Adrenal gland (tissue), 12 donors: ENCODE data around the gene SERPINB6. TPM values are rescaled to one million over a fixed set of nuclear protein-coding genes. Genes with fewer than 3 reads are reported as not detected.

Source experiments
- DNase-seq, 7 donors: peaks; one replicate each; pipeline ENCODE4 v3.0.0-alpha.2; 2019 to 2020
- H3K27ac ChIP-seq, 5 donors: fragments of 200-600 bp; sonication (generic) in 4 of 5; 1 replicate in 3 of 5; 2 replicates in 2 of 5; pipeline versions ENCODE4 v1.5.1 to v1.8.0; 2016 to 2020; ENCODE audit warnings: mild to moderate bottlenecking in 1 of 5
- H3K27me3 ChIP-seq: fragments of 200-600 bp; 2 replicates; pipeline ENCODE4 v1.8.0; 2021
- H3K36me3 ChIP-seq, 2 donors: fragments of 200-600 bp; replicated peaks in 1 of 2; 1 replicate in 1 of 2; 2 replicates in 1 of 2; pipeline versions ENCODE4 v1.5.1 to v1.8.0; 2018 to 2022
- H3K4me1 ChIP-seq, 2 donors: fragments of 200-600 bp; replicated peaks in 1 of 2; 1 replicate in 1 of 2; 2 replicates in 1 of 2; pipeline versions ENCODE4 v1.5.1 to v1.8.0; 2018 to 2021
- H3K4me3 ChIP-seq, 4 donors: fragments of 200-600 bp; sonication (generic) in 3 of 4; one replicate each; pipeline ENCODE4 v1.5.1; 2016 to 2018
- H3K9me3 ChIP-seq, 3 donors: fragments of 200-600 bp; sonication (generic) in 1 of 3; replicated peaks in 1 of 3; 1 replicate in 2 of 3; 2 replicates in 1 of 3; pipeline versions ENCODE4 v1.5.1 to v1.8.0; 2016 to 2021
- POLR2A ChIP-seq, 2 donors: fragments of 450-650 bp; IDR thresholded peaks; one replicate each; pipeline ENCODE4 v1.6.1; 2017; ENCODE audit warnings: antibody characterized with exemption in 2 of 2, mild to moderate bottlenecking in 2 of 2, moderate library complexity in 1 of 2
- WGBS, 4 donors: extraction: QIAGEN DNeasy Blood & Tissue Kit in 2 of 4; methylation state at CpG; one replicate each; pipeline versions ENCODE4 v1.1.5 to v1.1.7; 2013 to 2017; 5-methylcytosine and 5-hydroxymethylcytosine counted together
- intact Hi-C, 2 donors: fragments of 100-400 bp; cut with DNase I; formaldehyde crosslinking; loops; one replicate each; pipeline versions ENCODE4 v1.14.1 to v1.15.0; 2022 to 2023
- polyA plus RNA-seq, 3 donors: library from polyadenylated mRNA; stranded (reverse); fragments of 200-250 nt in 2 of 3; fragments of 350-450 nt in 1 of 3; fragmentation: Illumina TruSeq in 1 of 3; extraction: RNeasy Lipid Tissue Mini Kit (QIAGEN cat#74804) in 1 of 3; gene quantifications; one replicate each; pipeline ENCODE4 v1.2.3, GENCODE V29; 2013 to 2014
- total RNA-seq, 9 donors: library from RNA; depleted of rRNA in 4 of 9; stranded (reverse); fragments of >200 nt in 4 of 9; fragments of 120-200 nt in 1 of 9; fragmentation: NEBNext Ultra II Directional in 1 of 9; extraction: Animal tissue kit (Norgen Biotek cat#: 25700) in 1 of 9; gene quantifications; one replicate each; pipeline versions ENCODE4 v1.1.0 to v1.2.4, GENCODE V29; 2013 to 2023
- TF ChIP-seq, protein P1 (sequence below), 6 experiments: fragments of 450-650 bp in 4 of 6; fragments of 200-600 bp in 2 of 6; sonication (generic) in 1 of 6; IDR thresholded peaks; 1 replicate in 5 of 6; 2 replicates in 1 of 6; pipeline versions ENCODE4 v1.5.1 to v1.8.0; 2016 to 2021; ENCODE audit warnings: antibody characterized with exemption in 6 of 6, mild to moderate bottlenecking in 2 of 6, moderate library complexity in 1 of 6
- donor health status: healthy with polysubstance abuse.
- donor health status: Bipolar disorder and iron deficiency.
- donor health status: DM: yes; HTN: yes; CAD: no.
- donor health status: DM: no; HTN: no; CAD: no.
- donor health status: DM: no; HTN: no; CAD: no.
- donor health status: DM: yes; HTN: yes; CAD: no.

SERPINB6 gene
- total and polyA plus RNA-seq, 12 donors: 132 to 332 (median 209) TPM

DNA sequence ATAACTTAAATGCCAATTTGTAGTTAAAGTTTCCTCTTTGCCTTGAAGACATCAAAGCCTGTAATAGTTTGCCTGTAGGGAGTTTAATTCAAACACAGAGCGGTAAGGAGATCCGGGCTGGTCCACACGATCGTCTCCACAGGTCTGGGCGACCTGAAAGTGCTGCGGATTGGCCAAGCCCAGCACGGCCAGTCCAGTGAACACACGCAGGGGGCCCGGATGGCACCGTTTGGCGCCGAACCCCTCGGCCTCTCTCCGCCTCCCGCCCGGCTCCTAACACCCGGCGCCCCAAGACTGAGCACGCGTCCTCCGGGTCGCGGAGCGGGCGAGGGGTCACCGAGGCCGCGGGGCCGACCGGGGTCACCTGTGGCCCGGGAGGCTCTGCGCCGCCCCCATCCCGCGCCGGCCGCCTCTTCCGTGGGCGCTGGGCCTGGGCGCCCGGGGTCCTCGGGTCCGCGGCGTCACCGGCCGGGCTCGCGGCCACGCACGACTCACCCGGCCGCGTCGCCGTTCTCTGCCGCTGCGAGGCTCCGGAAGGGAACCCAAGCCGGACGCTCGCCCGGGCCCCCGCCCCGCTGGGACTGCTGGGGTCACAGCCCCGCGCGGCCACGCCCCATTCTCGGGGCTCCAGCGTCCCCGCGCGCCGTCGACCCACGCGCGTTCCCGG, 481 bp downstream of the SERPINB6 start:
- WGBS, 4 donors: 0 to 2% (median 0%) methylated on average over 6 to 80 of the region's 80 CpGs
- Histone ChIP-seq H3K4me3 (peak overlapping the region; percentile 38 to 84 (median 58)), H3K4me1 (peaks cover 9 to 40% of the 10 kb centered on the region in 2 donors), H3K36me3 (no peaks in the 10 kb centered on the region), H3K27ac (peak overlapping the region; percentile 90 to 99 (median 96)), H3K27me3 (no peaks in the 10 kb centered on the region), H3K9me3 (no peaks in the 10 kb centered on the region)
- intact Hi-C loops: no loop called here
- peak; percentile 76 to 87 (median 83) for DNase-seq
- peak; percentile 58 to 63 for TF ChIP-seq POLR2A (IDR thresholded peaks at IDR 0.05)
- TF ChIP-seq, protein P1, sequence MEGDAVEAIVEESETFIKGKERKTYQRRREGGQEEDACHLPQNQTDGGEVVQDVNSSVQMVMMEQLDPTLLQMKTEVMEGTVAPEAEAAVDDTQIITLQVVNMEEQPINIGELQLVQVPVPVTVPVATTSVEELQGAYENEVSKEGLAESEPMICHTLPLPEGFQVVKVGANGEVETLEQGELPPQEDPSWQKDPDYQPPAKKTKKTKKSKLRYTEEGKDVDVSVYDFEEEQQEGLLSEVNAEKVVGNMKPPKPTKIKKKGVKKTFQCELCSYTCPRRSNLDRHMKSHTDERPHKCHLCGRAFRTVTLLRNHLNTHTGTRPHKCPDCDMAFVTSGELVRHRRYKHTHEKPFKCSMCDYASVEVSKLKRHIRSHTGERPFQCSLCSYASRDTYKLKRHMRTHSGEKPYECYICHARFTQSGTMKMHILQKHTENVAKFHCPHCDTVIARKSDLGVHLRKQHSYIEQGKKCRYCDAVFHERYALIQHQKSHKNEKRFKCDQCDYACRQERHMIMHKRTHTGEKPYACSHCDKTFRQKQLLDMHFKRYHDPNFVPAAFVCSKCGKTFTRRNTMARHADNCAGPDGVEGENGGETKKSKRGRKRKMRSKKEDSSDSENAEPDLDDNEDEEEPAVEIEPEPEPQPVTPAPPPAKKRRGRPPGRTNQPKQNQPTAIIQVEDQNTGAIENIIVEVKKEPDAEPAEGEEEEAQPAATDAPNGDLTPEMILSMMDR (IDR thresholded peaks at IDR 0.05): peak in 1 of 6 experiments; percentile 8

DNA sequence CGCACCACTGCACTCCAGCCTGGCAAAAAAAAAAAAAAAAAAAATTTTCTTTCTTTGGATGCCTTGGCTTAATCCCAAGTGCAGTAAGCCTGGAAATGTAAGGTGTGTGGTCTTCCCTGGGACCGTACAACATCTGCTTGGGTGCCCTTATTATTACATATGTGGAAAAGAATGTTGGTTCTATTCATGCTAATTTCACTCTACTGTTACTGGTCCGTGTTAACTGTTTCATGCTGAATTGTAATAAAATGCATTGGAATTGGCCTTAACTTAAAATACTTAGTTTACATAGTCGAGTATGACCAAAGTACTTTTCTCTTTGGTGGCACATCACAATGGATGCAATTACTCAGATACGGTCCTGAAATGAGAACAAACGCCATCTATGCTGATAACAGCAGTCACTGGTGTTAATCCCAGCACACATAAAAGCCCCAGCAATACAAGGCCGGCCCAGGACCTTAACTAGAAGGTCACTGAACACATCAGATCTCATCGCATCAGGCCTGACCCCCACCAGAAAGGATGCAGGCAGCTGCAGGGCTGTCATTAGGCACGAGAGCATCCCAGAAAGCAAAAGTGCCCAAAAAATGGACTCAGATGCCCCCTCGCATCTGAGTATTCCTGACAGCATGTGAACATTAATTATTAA, 1.2 kb downstream of the SERPINB6 start:
- intact Hi-C loops: no loop called here
- H3K9me3 ChIP-seq: no peaks in the 10 kb centered on the region
- TF ChIP-seq, protein P1 (IDR thresholded peaks at IDR 0.05): no peak
- no peak for TF ChIP-seq POLR2A (IDR thresholded peaks at IDR 0.05)
- 16 to 29% (median 18%) methylated on average over 10 of the region's 10 CpGs for whole genome bisulfite sequencing, 4 donors
- H3K4me1 ChIP-seq: peaks cover 9 to 40% of the 10 kb centered on the region in 2 donors
- no peaks in the 10 kb centered on the region for H3K27me3 ChIP-seq
- no peaks in the 10 kb centered on the region for H3K36me3 ChIP-seq
- H3K27ac ChIP-seq: peak overlapping the region; percentile 90 to 99 (median 96)
- peak overlapping the region in 3 of 4 donors; percentile 10 to 84 (median 66) for H3K4me3 ChIP-seq
- DNase-seq: peak in 5 of 7 donors; percentile 25 to 62 (median 36)

DNA sequence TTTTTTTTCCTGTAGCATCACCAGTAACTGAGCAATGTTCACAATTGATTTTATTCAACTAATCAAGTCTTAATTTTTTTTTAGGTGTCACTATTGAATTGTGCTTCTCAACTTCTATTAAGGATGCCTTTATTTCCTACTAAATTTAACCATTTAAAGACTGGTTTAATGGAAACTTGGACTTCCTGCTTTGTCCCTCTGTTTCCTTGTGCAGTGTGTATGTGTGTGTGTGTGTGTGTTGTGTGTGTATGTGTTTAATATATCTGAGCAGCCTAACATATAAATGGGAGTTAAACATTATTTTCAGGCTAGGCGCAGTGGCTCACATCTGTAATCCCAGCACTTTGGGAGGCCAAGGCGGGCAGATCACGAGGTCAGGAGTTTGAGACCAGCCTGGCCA, 1.8 kb downstream of the SERPINB6 start:
- WGBS, 4 donors: 71 to 97% (median 84%) methylated on average over 3 of the region's 3 CpGs
- DNase-seq: peak in 2 of 7 donors; percentile 3 to 31
- intact Hi-C loops: no loop called here
- TF ChIP-seq, protein P1 (IDR thresholded peaks at IDR 0.05): no peak
- TF ChIP-seq POLR2A (IDR thresholded peaks at IDR 0.05): no peak
- Histone ChIP-seq H3K9me3 (no peaks in the 10 kb centered on the region), H3K36me3 (no peaks in the 10 kb centered on the region), H3K27ac (peak overlapping the region in 3 of 5 donors; percentile 96 to 99 (median 98)), H3K4me1 (peaks cover 9 to 40% of the 10 kb centered on the region in 2 donors), H3K27me3 (no peaks in the 10 kb centered on the region), H3K4me3 (no peak overlapping the region)

DNA sequence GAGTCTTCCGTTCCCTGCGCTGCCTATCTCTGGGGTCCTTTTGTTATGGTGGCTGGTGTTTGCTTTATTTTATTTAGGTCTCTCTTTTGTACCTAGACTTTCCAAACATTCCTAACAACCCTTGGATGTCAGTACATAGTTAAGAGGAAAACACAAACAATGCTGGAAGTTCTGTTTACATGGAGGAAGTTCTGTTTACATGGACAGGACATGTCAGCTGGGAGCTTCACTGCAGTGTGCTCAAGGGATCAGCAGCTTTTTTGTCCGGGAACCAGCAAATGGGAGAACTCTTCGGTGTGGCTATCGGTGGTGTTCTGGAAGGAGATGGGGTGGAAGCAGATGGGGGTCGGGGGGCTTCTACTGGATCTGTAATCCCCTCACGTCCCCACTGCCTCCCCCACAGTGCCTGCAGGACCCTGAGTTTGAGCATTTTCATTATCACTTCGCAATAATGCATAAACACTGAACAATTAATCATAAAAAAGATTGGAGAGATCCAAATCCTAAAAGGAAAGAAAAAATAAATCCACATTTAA, 2.7 kb downstream of the SERPINB6 start:
- 72 to 79% (median 76%) methylated on average over 8 of the region's 8 CpGs for WGBS, 4 donors
- intact Hi-C loops: no loop called here
- Histone ChIP-seq H3K36me3 (no peaks in the 10 kb centered on the region), H3K4me1 (peaks cover 9 to 41% of the 10 kb centered on the region in 2 donors), H3K27ac (peak overlapping the region in 2 of 5 donors; percentile 9 to 66), H3K4me3 (no peak overlapping the region), H3K9me3 (no peaks in the 10 kb centered on the region), H3K27me3 (no peaks in the 10 kb centered on the region)
- no peak for TF ChIP-seq POLR2A (IDR thresholded peaks at IDR 0.05)
- TF ChIP-seq, protein P1 (IDR thresholded peaks at IDR 0.05): no peak
- DNase-seq: peak in 3 of 7 donors; percentile 8 to 50 (median 14)
